ENCODE measurements around the gene PNRC2. TPM values are rescaled to one million over a fixed set of nuclear protein-coding genes. Genes with fewer than 3 reads are reported as not detected.

Gene PNRC2
- total RNA-seq, 3 donors from 2014 or later: 116 to 137 (median 121) TPM

- Histone ChIP-seq H3K9me3 (no peaks in the 10 kb centered on the region), H3K36me3 (ENCODE audit: low read depth) (no peaks in the 10 kb centered on the region), H3K4me3 (no peak overlapping the region), H3K4me1 (ENCODE audit: low read depth) (peaks cover 25% of the 10 kb centered on the region)
- TF ChIP-seq CTCF (IDR thresholded peaks at IDR 0.05): no peak
- ATAC-seq (no peak), DNase-seq (no peak)
- intact Hi-C loops (cut with DNase I, micrococcal nuclease): no loop called here
These were observed 35.8 kb upstream of the PNRC2 start for GRCh38 chr1:23923592-23924499.

- intact Hi-C loops (cut with DNase I, micrococcal nuclease): no loop called here
These were observed 35.0 kb upstream of the PNRC2 start for GRCh38 chr1:23924601-23925000.

GRCh38 chr1:23925279-23925678 is 34.3 kb upstream of the PNRC2 start:
- Histone ChIP-seq H3K4me1 (ENCODE audit: low read depth) (peaks cover 16% of the 10 kb centered on the region), H3K4me3 (no peak overlapping the region), H3K36me3 (ENCODE audit: low read depth) (no peaks in the 10 kb centered on the region), H3K9me3 (no peaks in the 10 kb centered on the region)
- TF ChIP-seq CTCF (IDR thresholded peaks at IDR 0.05): no peak
- DNase-seq: no peak
- intact Hi-C loops (cut with DNase I, micrococcal nuclease): no loop called here
- no peak for ATAC-seq

More at GRCh38 chr1:23924601-23925000, 35.0 kb upstream of the PNRC2 start:
- H3K4me1 ChIP-seq (ENCODE audit: low read depth): peaks cover 22% of the 10 kb centered on the region
- H3K36me3 ChIP-seq (ENCODE audit: low read depth): no peaks in the 10 kb centered on the region
- H3K4me3 ChIP-seq: no peak overlapping the region
- DNase-seq (no peak), ATAC-seq (no peak)
- no peak for TF ChIP-seq CTCF (IDR thresholded peaks at IDR 0.05)
- H3K9me3 ChIP-seq: no peaks in the 10 kb centered on the region

GRCh38 chr1:23927097-23927496 is 32.5 kb upstream of the PNRC2 start:
- no peak overlapping the region for H3K4me3 ChIP-seq
- H3K36me3 ChIP-seq (ENCODE audit: low read depth): no peaks in the 10 kb centered on the region
- intact Hi-C loops (cut with DNase I, micrococcal nuclease): no loop called here
- no peak for TF ChIP-seq CTCF (IDR thresholded peaks at IDR 0.05)
- DNase-seq (no peak), ATAC-seq (no peak)
- no peaks in the 10 kb centered on the region for H3K9me3 ChIP-seq
- peaks cover 6% of the 10 kb centered on the region for H3K4me1 ChIP-seq (ENCODE audit: low read depth)

- no peaks in the 10 kb centered on the region for H3K4me1 ChIP-seq (ENCODE audit: low read depth)
- H3K36me3 ChIP-seq (ENCODE audit: low read depth): no peaks in the 10 kb centered on the region
- intact Hi-C loops (cut with DNase I, micrococcal nuclease): no loop called here
- TF ChIP-seq CTCF (IDR thresholded peaks at IDR 0.05): no peak
- ATAC-seq (no peak), DNase-seq (no peak)
- H3K4me3 ChIP-seq: no peak overlapping the region
- H3K9me3 ChIP-seq: no peaks in the 10 kb centered on the region
These were observed 30.8 kb upstream of the PNRC2 start for GRCh38 chr1:23928789-23929188.

Data from mucosa of descending colon (tissue), 3 donors.